ENCODE data around the gene RALGPS1. TPM values are rescaled to one million over a fixed set of nuclear protein-coding genes. Genes with fewer than 3 reads are reported as not detected.

RALGPS1 gene
- total and polyA plus RNA-seq, 2 donors (not counting 1 experiment from before 2014, with no cell fraction given) = 19.7 to 39.9 TPM

DNA sequence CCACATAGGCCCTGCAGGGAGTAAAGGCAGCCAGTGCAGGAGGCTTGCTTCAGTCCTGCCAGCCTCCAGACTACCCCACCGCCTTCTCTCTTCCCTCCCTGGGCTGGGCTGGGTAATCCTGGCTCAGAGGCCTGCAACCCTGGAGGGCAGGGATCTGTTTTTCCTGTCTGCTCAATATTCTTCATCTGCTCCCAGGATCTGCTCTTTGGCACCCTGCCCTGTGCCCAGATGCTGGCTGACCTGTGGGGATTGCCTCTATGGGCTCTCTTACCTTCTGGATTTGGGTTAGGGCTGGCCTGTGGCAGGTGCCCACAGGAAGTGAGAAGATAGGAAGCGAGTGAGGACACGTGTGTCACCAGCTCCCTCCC, 215.1 kb downstream of the RALGPS1 start:
- H3K4me1 Mint-ChIP-seq = no peaks in the 10 kb centered on the region
- intact Hi-C loops (cut with micrococcal nuclease) = no loop called here
- Histone ChIP-seq H3K4me2 (replicated peaks; ENCODE audit: low read depth, low read length, poor library complexity, severe bottlenecking) (no peak overlapping the region), H3K9me3 (ENCODE audit: control extremely low read depth in 1 of 3, control insufficient read depth in 2 of 3, insufficient read depth in 1 of 3, low read length in 2 of 3) (no peaks in the 10 kb centered on the region), H3K4me3 (ENCODE audit: control extremely low read depth in 1 of 5, extremely low read depth in 1 of 5, insufficient read depth in 1 of 5, low read depth in 2 of 5, low read length in 4 of 5) (no peak overlapping the region), H3K4me1 (ENCODE audit: control insufficient read depth in 2 of 2, insufficient read depth in 2 of 2, low read length in 2 of 2) (no peaks in the 10 kb centered on the region), H3K9ac (ENCODE audit: low read length) (no peak overlapping the region), H4K20me1 (ENCODE audit: control insufficient read depth, insufficient read depth, low read length, poor library complexity, severe bottlenecking) (no peaks in the 10 kb centered on the region), H2AFZ (ENCODE audit: insufficient read depth, low read depth, low read length, poor library complexity, severe bottlenecking) (no peak overlapping the region), H3K79me2 (ENCODE audit: control insufficient read depth, insufficient read depth, low read length) (no peaks in the 10 kb centered on the region), H3K27me3 (replicated peaks in 1 of 4; ENCODE audit: control extremely low read depth in 1 of 4, control insufficient read depth in 3 of 4, insufficient read depth in 4 of 4, low read length in 3 of 4) (no peaks in the 10 kb centered on the region), H3K36me3 (replicated peaks in 1 of 2; ENCODE audit: control extremely low read depth in 1 of 2, control insufficient read depth in 1 of 2, extremely low read depth in 1 of 2, insufficient read depth in 2 of 2, low read length in 1 of 2) (no peaks in the 10 kb centered on the region), H3K27ac (ENCODE audit: low read length in 2 of 2) (no peak overlapping the region)
- CTCF ChIA-PET = no interaction called here
- no peak overlapping the region for H3K27ac Mint-ChIP-seq
- TF ChIP-seq CTCF (IDR thresholded peaks at IDR 0.05) (no peak), EZH2 (IDR thresholded peaks at IDR 0.05; ENCODE audit: borderline replicate concordance, insufficient read depth, low read depth, low read length, poor library complexity, severe bottlenecking) (no peak)
- POLR2A ChIA-PET = no interaction called here
- DNase-seq (no peak), ATAC-seq (ENCODE audit: low read depth) (no peak)
- no peaks in the 10 kb centered on the region for H3K27me3 Mint-ChIP-seq
- no peak overlapping the region for H3K4me3 Mint-ChIP-seq
- no peaks in the 10 kb centered on the region for H3K9me3 Mint-ChIP-seq (ENCODE audit: insufficient read depth)
- 90% methylated on average over 3 of the region's 3 CpGs for WGBS (ENCODE audit: insufficient coverage)

DNA sequence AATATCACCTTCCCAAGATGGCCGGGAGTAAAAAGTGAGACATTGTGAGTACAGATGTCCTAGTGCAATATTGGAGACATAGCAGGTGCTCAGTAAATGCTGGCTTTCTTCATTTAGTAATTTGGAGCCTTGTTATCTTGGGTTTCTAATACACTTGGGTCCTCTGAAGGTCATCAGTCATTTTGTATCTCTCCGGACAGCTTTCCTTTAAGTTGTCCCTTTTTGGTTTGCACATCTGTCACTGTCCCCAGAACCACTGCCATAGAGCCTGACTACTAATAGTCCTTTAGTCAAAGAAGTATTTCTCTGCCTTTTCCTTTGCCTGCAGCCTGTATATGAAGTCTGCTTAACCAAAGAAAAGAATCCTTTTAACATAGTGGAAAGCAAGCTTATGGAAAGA, 215.7 kb downstream of the RALGPS1 start:
- Histone ChIP-seq H2AFZ (ENCODE audit: insufficient read depth, low read depth, low read length, poor library complexity, severe bottlenecking) (no peak overlapping the region), H3K36me3 (replicated peaks in 1 of 2; ENCODE audit: control extremely low read depth in 1 of 2, control insufficient read depth in 1 of 2, extremely low read depth in 1 of 2, insufficient read depth in 2 of 2, low read length in 1 of 2) (no peaks in the 10 kb centered on the region), H3K9ac (ENCODE audit: low read length) (no peak overlapping the region), H3K27ac (ENCODE audit: low read length in 2 of 2) (no peak overlapping the region), H3K4me1 (ENCODE audit: control insufficient read depth in 2 of 2, insufficient read depth in 2 of 2, low read length in 2 of 2) (no peaks in the 10 kb centered on the region), H3K9me3 (ENCODE audit: control extremely low read depth in 1 of 3, control insufficient read depth in 2 of 3, insufficient read depth in 1 of 3, low read length in 2 of 3) (no peaks in the 10 kb centered on the region), H3K27me3 (replicated peaks in 1 of 4; ENCODE audit: control extremely low read depth in 1 of 4, control insufficient read depth in 3 of 4, insufficient read depth in 4 of 4, low read length in 3 of 4) (no peaks in the 10 kb centered on the region), H3K79me2 (ENCODE audit: control insufficient read depth, insufficient read depth, low read length) (no peaks in the 10 kb centered on the region), H3K4me3 (ENCODE audit: control extremely low read depth in 1 of 5, extremely low read depth in 1 of 5, insufficient read depth in 1 of 5, low read depth in 2 of 5, low read length in 4 of 5) (no peak overlapping the region), H3K4me2 (replicated peaks; ENCODE audit: low read depth, low read length, poor library complexity, severe bottlenecking) (no peak overlapping the region), H4K20me1 (ENCODE audit: control insufficient read depth, insufficient read depth, low read length, poor library complexity, severe bottlenecking) (no peaks in the 10 kb centered on the region)
- no CpG with 5 or more reads among the region's 2 CpGs for WGBS (ENCODE audit: insufficient coverage)
- no peak for DNase-seq
- CTCF ChIA-PET = no interaction called here
- Mint-ChIP-seq H3K4me1 (no peaks in the 10 kb centered on the region), H3K4me3 (no peak overlapping the region), H3K27ac (no peak overlapping the region), H3K9me3 (ENCODE audit: insufficient read depth) (no peaks in the 10 kb centered on the region), H3K27me3 (no peaks in the 10 kb centered on the region)
- POLR2A ChIA-PET = no interaction called here
- ATAC-seq (ENCODE audit: low read depth) = no peak
- intact Hi-C loops (cut with micrococcal nuclease) = no loop called here
- TF ChIP-seq CTCF (IDR thresholded peaks at IDR 0.05) = no peak
- no peak for TF ChIP-seq EZH2 (IDR thresholded peaks at IDR 0.05; ENCODE audit: borderline replicate concordance, insufficient read depth, low read depth, low read length, poor library complexity, severe bottlenecking)

All from B cell (primary cell).